Smooth muscle cell (in vitro differentiated cells): Measurements from ENCODE around the gene LRCH3. TPM values are rescaled to one million over a fixed set of nuclear protein-coding genes. Genes with fewer than 3 reads are reported as not detected.

Experiments used
- DNase-seq: peaks from one replicate; lab custom pipeline; 2025; ENCODE audit not compliant: unreplicated experiment; lab: John Stamatoyannopoulos, UW
- H2AFZ ChIP-seq: fragments of 200-600 bp; sonication (generic); 2 replicates; pipeline ENCODE4 v1.6.0; 2016; ENCODE audit warnings: antibody characterized with exemption, low read depth, mild to moderate bottlenecking
- H3F3A ChIP-seq: fragments of 200-600 bp; sonication (generic); 2 replicates; pipeline ENCODE4 v1.6.0; 2017; ENCODE audit warnings: antibody characterized with exemption, low read depth
- H3K27ac ChIP-seq: fragments of 200-600 bp; sonication (generic); 2 replicates; pipeline ENCODE4 v1.5.1; 2016; ENCODE audit warnings: low read depth, mild to moderate bottlenecking
- H3K27me3 ChIP-seq: fragments of 200-600 bp; sonication (generic); 2 replicates; pipeline ENCODE4 v1.6.1; 2016; ENCODE audit warnings: low read depth, mild to moderate bottlenecking
- H3K36me3 ChIP-seq: fragments of 200-600 bp; sonication (generic); 2 replicates; pipeline ENCODE4 v1.5.1; 2016; ENCODE audit warnings: low read depth
- H3K4me1 ChIP-seq: fragments of 200-600 bp; sonication (generic); 2 replicates; pipeline ENCODE4 v1.5.1; 2016; ENCODE audit warnings: low read depth
- H3K4me2 ChIP-seq: fragments of 200-600 bp; sonication (generic); 2 replicates; pipeline ENCODE4 v1.6.0; 2016; ENCODE audit warnings: mild to moderate bottlenecking
- H3K4me3 ChIP-seq: fragments of 200-600 bp; sonication (generic); 2 replicates; pipeline ENCODE4 v1.5.1; 2016; ENCODE audit warnings: mild to moderate bottlenecking
- H3K79me2 ChIP-seq: fragments of 200-600 bp; sonication (generic); 2 replicates; pipeline ENCODE4 v1.6.0; 2016; ENCODE audit warnings: low read depth, mild to moderate bottlenecking
- H3K9ac ChIP-seq: fragments of 200-600 bp; sonication (generic); 2 replicates; pipeline ENCODE4 v1.6.0; 2016; ENCODE audit warnings: low read depth
- H3K9me3 ChIP-seq: fragments of 200-600 bp; sonication (generic); replicated peaks from 2 replicates; pipeline ENCODE4 v1.5.1; 2016; ENCODE audit warnings: low read depth
- H4K20me1 ChIP-seq: fragments of 200-600 bp; sonication (generic); 2 replicates; pipeline ENCODE4 v1.6.0; 2016; ENCODE audit warnings: low read depth
- CTCF ChIP-seq: fragments of 200-600 bp; sonication (generic); IDR thresholded peaks from 2 replicates; pipeline ENCODE4 v1.5.1; 2017; ENCODE audit warnings: borderline replicate concordance, mild to moderate bottlenecking, antibody characterized with exemption; ENCODE audit not compliant: insufficient read depth, poor library complexity, severe bottlenecking
- WGBS: methylation state at CpG from one replicate; pipeline ENCODE4 v1.1.7; 2016; ENCODE audit warnings: low lambda C conversion rate; 5-methylcytosine and 5-hydroxymethylcytosine counted together
- polyA plus RNA-seq: library from polyadenylated mRNA; unstranded; fragments of >200 nt; fragmentation: Nextera tagmentation; extraction: Ambion mirVana; gene quantifications from 2 replicates; pipeline ENCODE4 v1.2.1, GENCODE V29; 2016
- total RNA-seq: library from RNA; depleted of rRNA; stranded (reverse); fragments of >200 nt; gene quantifications from 2 replicates; pipeline ENCODE4 v1.2.3, GENCODE V29; 2014

The LRCH3 gene
- total and polyA plus RNA-seq, 2 experiments from 2014 or later: 15.6 to 31.7 TPM

- peak within 1 kb of the TSS; percentile 84 for H3K27ac ChIP-seq
- H2AFZ ChIP-seq: peak within 1 kb of the TSS; percentile 98
- peak within 1 kb of the TSS; percentile 85 for H3K9ac ChIP-seq
- H3K4me3 ChIP-seq: peak within 1 kb of the TSS; percentile 88
- H3K4me1 ChIP-seq: no peaks in the 10 kb centered on the region
- H4K20me1 ChIP-seq: peaks cover 41% of the 10 kb centered on the region
- H3F3A ChIP-seq: peaks cover 23% of the 10 kb centered on the region
- H3K4me2 ChIP-seq: peak within 1 kb of the TSS; percentile 90
- no peaks in the 10 kb centered on the region for H3K36me3 ChIP-seq
- peak; percentile 5 for TF ChIP-seq CTCF
- WGBS: under 1% methylated on average over 86 of the region's 104 CpGs
- peaks cover 37% of the 10 kb centered on the region for H3K79me2 ChIP-seq
- H3K9me3 ChIP-seq: no peaks in the 10 kb centered on the region
- peak; percentile 87 for DNase-seq
- H3K27me3 ChIP-seq: no peaks in the 10 kb centered on the region
Measured at GRCh38 chr3:197749601-197750395, 41.3 kb upstream of the LRCH3 start, which contains the start of gene FYTTD1. FYTTD1 (plus strand) TSS chr3:197749883; CDS start chr3:197749972, 89 bp downstream.

- Histone ChIP-seq H2AFZ (peak overlapping the region; percentile 98), H3K4me2 (peak overlapping the region; percentile 90), H3K79me2 (peaks cover 44% of the 10 kb centered on the region), H3K4me1 (no peaks in the 10 kb centered on the region), H3K27ac (peak overlapping the region; percentile 84), H3K9me3 (no peaks in the 10 kb centered on the region), H3F3A (peaks cover 23% of the 10 kb centered on the region), H3K4me3 (peak overlapping the region; percentile 88), H3K9ac (peak overlapping the region; percentile 85), H3K36me3 (no peaks in the 10 kb centered on the region), H3K27me3 (no peaks in the 10 kb centered on the region), H4K20me1 (peaks cover 47% of the 10 kb centered on the region)
- no peak for TF ChIP-seq CTCF
- 1% methylated on average over 42 of the region's 43 CpGs for WGBS
- DNase-seq: peak; percentile 67
Measured at GRCh38 chr3:197750396-197750831, 40.6 kb upstream of the LRCH3 start.

GRCh38 chr3:197750858-197751737 is 40.0 kb upstream of the LRCH3 start:
- Histone ChIP-seq H3K27ac (peak overlapping the region; percentile 84), H3K9ac (peak overlapping the region; percentile 85), H4K20me1 (peaks cover 54% of the 10 kb centered on the region), H3K79me2 (peaks cover 50% of the 10 kb centered on the region), H3K9me3 (no peaks in the 10 kb centered on the region), H3K27me3 (no peaks in the 10 kb centered on the region), H3K4me2 (peak overlapping the region; percentile 90), H2AFZ (peak overlapping the region; percentile 98), H3K4me1 (no peaks in the 10 kb centered on the region), H3K4me3 (peak overlapping the region; percentile 88), H3F3A (peaks cover 23% of the 10 kb centered on the region), H3K36me3 (no peaks in the 10 kb centered on the region)
- 23% methylated on average over 36 of the region's 36 CpGs for whole genome bisulfite sequencing
- no peak for DNase-seq
- no peak for TF ChIP-seq CTCF
